HG03342 (cell line): Measurements from ENCODE around the gene KIF19.

ENCODE experiments used
- ATAC-seq: cut with Tn5 transposase; IDR thresholded peaks from one replicate; pipeline ENCODE4 v1.9.1; 2021; ENCODE audit warnings: mild to moderate bottlenecking, moderate library complexity; ENCODE audit not compliant: unreplicated experiment

KIF19 gene

GRCh38 chr17:74339537-74340195, 13.6 kb downstream of the KIF19 start:
- ATAC-seq, result no peak

- no peak for ATAC-seq
Observed at GRCh38 chr17:74340470-74341023, 14.5 kb downstream of the KIF19 start.

GRCh38 chr17:74342224-74342623, 16.2 kb downstream of the KIF19 start:
- ATAC-seq, result no peak

- ATAC-seq, result no peak
Observed at GRCh38 chr17:74343121-74343520, 17.1 kb downstream of the KIF19 start.

GRCh38 chr17:74343526-74344284, 17.7 kb downstream of the KIF19 start:
- ATAC-seq, result no peak

GRCh38 chr17:74344658-74345057, 18.6 kb downstream of the KIF19 start:
- ATAC-seq, result no peak

- ATAC-seq, result no peak
Observed at GRCh38 chr17:74345433-74346241, 19.6 kb downstream of the KIF19 start.

GRCh38 chr17:74347646-74348045, 21.6 kb downstream of the KIF19 start:
- no peak for ATAC-seq

- no peak for ATAC-seq
Observed at GRCh38 chr17:74349120-74349519, 23.1 kb downstream of the KIF19 start.

- ATAC-seq, result no peak
Observed at GRCh38 chr17:74350486-74350885, 24.5 kb downstream of the KIF19 start.

- no peak for ATAC-seq
Observed at GRCh38 chr17:74351552-74352210, 25.7 kb downstream of the KIF19 start.

- ATAC-seq, result no peak
Observed at GRCh38 chr17:74353446-74354060, 27.5 kb downstream of the KIF19 start.

- ATAC-seq, result no peak
Observed at GRCh38 chr17:74354123-74354522, 28.1 kb downstream of the KIF19 start.

GRCh38 chr17:74354561-74354960, 28.5 kb downstream of the KIF19 start:
- no peak for ATAC-seq

- no peak for ATAC-seq
Observed at GRCh38 chr17:74355065-74355464, 29.0 kb downstream of the KIF19 start.

- no peak for ATAC-seq
Observed at GRCh38 chr17:74356646-74357465, 30.8 kb downstream of the KIF19 start.

- no peak for ATAC-seq
Observed at GRCh38 chr17:74357466-74357809, 31.4 kb downstream of the KIF19 start.

- no peak for ATAC-seq
Observed at GRCh38 chr17:74358697-74359096, 32.7 kb downstream of the KIF19 start.

- ATAC-seq, result no peak
Observed at GRCh38 chr17:74359916-74360315, 33.9 kb downstream of the KIF19 start.

GRCh38 chr17:74360899-74361229, 34.8 kb downstream of the KIF19 start:
- no peak for ATAC-seq
